DOHH2 (cell line): ENCODE results near the gene DEFB123.

Experiments
- EZH2phosphoT487 ChIP-seq: fragments of 200-600 bp; sonication (generic); IDR thresholded peaks from 2 replicates; pipeline ENCODE4 v1.6.1; 2017; ENCODE audit warnings: borderline replicate concordance, mild to moderate bottlenecking, antibody characterized with exemption, low read length, moderate library complexity, mixed read lengths
- TF ChIP-seq, protein P1 (sequence below): fragments of 200-600 bp; sonication (generic); IDR thresholded peaks from one replicate; pipeline ENCODE4 v1.5.1; 2014; ENCODE audit warnings: antibody characterized with exemption, mild to moderate bottlenecking, low read depth, low read length; ENCODE audit not compliant: poor library complexity, severe bottlenecking

DNA sequence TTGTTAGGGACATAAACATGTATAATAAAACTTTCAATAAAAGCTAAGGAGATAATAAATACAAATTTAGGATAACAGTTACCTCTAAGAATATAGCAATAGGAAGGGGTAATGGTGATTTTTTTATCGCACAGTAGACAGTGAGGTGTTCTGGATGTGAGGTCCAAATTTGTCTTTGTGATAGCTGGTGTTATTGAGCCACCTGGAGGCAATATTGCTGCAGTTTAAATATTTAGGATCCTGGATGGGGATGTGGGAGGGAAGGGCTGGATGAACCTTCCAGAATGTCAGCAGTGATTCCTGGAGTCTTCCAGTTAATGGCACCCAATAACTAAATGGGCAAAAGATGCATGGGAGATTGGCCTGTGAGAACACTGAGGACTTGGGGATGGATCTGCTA is 13.9 kb downstream of the DEFB123 start:
- TF ChIP-seq, protein P1, sequence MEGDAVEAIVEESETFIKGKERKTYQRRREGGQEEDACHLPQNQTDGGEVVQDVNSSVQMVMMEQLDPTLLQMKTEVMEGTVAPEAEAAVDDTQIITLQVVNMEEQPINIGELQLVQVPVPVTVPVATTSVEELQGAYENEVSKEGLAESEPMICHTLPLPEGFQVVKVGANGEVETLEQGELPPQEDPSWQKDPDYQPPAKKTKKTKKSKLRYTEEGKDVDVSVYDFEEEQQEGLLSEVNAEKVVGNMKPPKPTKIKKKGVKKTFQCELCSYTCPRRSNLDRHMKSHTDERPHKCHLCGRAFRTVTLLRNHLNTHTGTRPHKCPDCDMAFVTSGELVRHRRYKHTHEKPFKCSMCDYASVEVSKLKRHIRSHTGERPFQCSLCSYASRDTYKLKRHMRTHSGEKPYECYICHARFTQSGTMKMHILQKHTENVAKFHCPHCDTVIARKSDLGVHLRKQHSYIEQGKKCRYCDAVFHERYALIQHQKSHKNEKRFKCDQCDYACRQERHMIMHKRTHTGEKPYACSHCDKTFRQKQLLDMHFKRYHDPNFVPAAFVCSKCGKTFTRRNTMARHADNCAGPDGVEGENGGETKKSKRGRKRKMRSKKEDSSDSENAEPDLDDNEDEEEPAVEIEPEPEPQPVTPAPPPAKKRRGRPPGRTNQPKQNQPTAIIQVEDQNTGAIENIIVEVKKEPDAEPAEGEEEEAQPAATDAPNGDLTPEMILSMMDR: no peak
- TF ChIP-seq EZH2phosphoT487: no peak
